ENCODE results near the gene XCR1. TPM values are rescaled to one million over a fixed set of nuclear protein-coding genes. Genes with fewer than 3 reads are reported as not detected.
A peak's percentile ranks its signal among the peaks of the same experiment; 100 is the strongest.

XCR1 gene, protein sequence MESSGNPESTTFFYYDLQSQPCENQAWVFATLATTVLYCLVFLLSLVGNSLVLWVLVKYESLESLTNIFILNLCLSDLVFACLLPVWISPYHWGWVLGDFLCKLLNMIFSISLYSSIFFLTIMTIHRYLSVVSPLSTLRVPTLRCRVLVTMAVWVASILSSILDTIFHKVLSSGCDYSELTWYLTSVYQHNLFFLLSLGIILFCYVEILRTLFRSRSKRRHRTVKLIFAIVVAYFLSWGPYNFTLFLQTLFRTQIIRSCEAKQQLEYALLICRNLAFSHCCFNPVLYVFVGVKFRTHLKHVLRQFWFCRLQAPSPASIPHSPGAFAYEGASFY
- under 1 TPM; 0.13 to 0.29 (median 0.20) TPM for total RNA-seq
- long read RNA-seq, donor 1, result 0 reads
- long read RNA-seq, donor 2, result 0 reads

DNA sequence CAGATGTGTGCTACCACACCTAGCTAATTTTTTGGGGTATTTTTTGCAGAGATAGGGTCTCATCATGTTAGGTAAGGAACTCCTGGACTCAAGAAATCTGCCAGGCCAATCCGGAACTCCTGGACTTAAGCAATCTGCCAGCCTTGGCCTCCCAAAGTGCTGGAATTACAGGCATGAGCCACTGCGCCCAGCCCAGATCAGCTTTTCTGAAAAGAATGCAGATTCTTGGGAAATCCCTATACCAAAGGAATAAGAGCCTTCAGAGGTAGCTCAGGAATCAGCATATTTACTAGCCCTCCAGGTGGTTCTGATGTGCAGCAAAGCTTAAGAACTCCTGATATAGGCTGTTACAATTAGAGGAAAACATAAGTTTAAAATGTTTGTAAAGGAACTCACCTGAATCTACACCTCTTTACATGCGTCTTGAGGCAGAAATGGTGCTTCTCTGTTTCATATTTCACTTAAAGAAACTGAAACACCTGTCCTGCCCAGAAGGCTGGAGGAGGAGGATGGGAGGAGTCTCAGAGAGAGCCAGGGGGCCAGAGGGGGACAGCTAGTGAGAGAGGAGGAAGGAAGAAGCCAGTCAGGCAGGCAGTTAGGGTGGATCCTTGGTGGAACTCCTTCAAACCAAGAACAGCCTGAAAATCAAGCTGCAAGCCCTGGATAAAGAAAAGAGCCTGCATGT lies at the start of gene XCR1:
Gene XCR1 (minus strand): TSS at position 463 of the 685 bp plus-strand sequence. CDS start 5,536 bp downstream, outside the sequence.
- DNase-seq (no peak), ATAC-seq (no peak)
- intact Hi-C loops (cut with DNase I, micrococcal nuclease), result no loop called here
- TF ChIP-seq, protein P1, sequence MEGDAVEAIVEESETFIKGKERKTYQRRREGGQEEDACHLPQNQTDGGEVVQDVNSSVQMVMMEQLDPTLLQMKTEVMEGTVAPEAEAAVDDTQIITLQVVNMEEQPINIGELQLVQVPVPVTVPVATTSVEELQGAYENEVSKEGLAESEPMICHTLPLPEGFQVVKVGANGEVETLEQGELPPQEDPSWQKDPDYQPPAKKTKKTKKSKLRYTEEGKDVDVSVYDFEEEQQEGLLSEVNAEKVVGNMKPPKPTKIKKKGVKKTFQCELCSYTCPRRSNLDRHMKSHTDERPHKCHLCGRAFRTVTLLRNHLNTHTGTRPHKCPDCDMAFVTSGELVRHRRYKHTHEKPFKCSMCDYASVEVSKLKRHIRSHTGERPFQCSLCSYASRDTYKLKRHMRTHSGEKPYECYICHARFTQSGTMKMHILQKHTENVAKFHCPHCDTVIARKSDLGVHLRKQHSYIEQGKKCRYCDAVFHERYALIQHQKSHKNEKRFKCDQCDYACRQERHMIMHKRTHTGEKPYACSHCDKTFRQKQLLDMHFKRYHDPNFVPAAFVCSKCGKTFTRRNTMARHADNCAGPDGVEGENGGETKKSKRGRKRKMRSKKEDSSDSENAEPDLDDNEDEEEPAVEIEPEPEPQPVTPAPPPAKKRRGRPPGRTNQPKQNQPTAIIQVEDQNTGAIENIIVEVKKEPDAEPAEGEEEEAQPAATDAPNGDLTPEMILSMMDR (IDR thresholded peaks at IDR 0.05), result no peak
- H3K36me3 ChIP-seq (ENCODE audit: low read depth), result no peaks in the 10 kb centered on the region
- H3K4me3 ChIP-seq, result no peak within 1 kb of the TSS
- H3K9me3 ChIP-seq, result peaks cover 9% of the 10 kb centered on the region
- no peaks in the 10 kb centered on the region for H3K4me1 ChIP-seq (ENCODE audit: low read depth)

DNA sequence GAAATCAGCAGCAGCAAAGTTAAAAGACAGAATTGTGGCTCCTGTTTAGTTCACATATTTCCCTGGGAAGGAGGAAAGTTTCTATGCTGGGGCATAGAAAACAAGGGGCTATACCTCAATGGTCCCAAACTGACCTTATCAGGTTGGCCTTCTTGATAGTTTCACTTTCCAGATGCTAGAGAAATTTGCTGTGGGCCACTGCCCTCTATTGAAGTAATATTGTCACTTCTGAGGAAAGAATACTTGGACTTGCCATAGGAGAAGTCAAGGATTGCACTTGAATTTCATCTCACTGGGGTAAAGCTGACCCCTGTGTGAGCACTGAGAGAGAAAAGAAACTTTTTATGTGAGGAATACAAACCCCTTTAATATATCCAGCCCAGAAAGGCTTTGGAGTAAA lies 49.3 kb upstream of the XCR1 start:
- Histone ChIP-seq H3K4me3 (no peak overlapping the region), H3K9me3 (no peaks in the 10 kb centered on the region), H3K36me3 (ENCODE audit: low read depth) (no peaks in the 10 kb centered on the region), H3K4me1 (ENCODE audit: low read depth) (no peaks in the 10 kb centered on the region)
- TF ChIP-seq, protein P1 (IDR thresholded peaks at IDR 0.05), result no peak
- intact Hi-C loops (cut with DNase I, micrococcal nuclease), result loop anchor here (5.0 kb wide), 2 partner anchors 134 to 314 kb away; partner anchors contain the start of gene CXCR6 (in 1 of the 2)
- no peak for ATAC-seq
- no peak for DNase-seq

DNA sequence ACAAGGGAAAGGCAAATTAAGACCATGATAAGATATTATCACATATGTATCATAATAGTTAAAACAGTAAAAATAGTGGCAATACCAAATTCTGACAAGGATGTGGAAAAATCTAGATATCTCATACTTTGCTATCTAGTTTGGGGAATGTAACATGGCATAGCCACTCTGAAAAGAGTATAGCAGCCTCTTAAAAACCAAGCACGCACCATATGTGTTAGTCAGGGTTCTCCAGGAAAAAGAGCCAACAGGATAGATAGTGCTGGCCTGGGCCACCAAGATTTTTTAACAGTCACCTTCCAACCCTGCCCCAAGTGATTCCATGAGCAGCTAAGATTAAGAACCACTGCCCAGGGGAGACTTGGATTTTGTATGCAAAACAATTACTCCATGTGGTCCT lies 48.5 kb upstream of the XCR1 start:
- ATAC-seq, result no peak
- DNase-seq, result no peak
- Histone ChIP-seq H3K4me1 (ENCODE audit: low read depth) (no peaks in the 10 kb centered on the region), H3K36me3 (ENCODE audit: low read depth) (no peaks in the 10 kb centered on the region), H3K9me3 (no peaks in the 10 kb centered on the region), H3K4me3 (no peak overlapping the region)
- intact Hi-C loops (cut with DNase I, micrococcal nuclease), result loop anchor here (5.0 kb wide), 2 partner anchors 134 to 314 kb away; partner anchors contain the start of gene CXCR6 (in 1 of the 2)
- TF ChIP-seq, protein P1 (IDR thresholded peaks at IDR 0.05), result no peak

DNA sequence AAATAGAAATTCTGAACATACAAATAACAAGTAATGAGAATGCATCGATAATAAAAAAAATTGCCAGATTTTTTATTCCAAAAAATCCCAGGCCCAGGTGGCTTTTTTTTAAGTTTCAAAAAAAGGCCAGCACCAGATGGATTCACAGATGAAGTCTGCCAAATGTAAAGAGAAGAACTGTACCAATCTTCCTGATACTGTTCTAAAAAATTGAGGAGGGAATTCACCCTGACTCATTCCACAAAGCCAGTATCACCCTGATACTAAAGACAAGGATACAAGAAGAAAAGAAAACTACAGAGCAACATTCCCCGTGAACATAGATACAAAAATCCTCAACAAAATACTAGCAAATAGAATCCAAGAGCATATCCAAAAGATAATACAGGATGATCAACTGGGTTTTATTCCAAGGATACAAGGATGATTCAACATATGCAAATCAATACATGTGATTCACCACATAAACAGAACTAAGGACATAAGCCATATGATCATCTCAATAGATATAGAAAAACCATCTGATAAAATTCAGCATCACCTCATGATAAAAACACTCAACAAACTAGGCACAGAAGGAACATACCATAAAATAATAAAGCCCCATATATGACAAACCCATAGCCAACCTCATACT lies 44.1 kb upstream of the XCR1 start:
- H3K36me3 ChIP-seq (ENCODE audit: low read depth), result no peaks in the 10 kb centered on the region
- H3K4me3 ChIP-seq, result no peak overlapping the region
- ATAC-seq (no peak), DNase-seq (no peak)
- intact Hi-C loops (cut with DNase I, micrococcal nuclease), result no loop called here
- H3K9me3 ChIP-seq, result no peaks in the 10 kb centered on the region
- TF ChIP-seq, protein P1 (IDR thresholded peaks at IDR 0.05), result no peak
- no peaks in the 10 kb centered on the region for H3K4me1 ChIP-seq (ENCODE audit: low read depth)

DNA sequence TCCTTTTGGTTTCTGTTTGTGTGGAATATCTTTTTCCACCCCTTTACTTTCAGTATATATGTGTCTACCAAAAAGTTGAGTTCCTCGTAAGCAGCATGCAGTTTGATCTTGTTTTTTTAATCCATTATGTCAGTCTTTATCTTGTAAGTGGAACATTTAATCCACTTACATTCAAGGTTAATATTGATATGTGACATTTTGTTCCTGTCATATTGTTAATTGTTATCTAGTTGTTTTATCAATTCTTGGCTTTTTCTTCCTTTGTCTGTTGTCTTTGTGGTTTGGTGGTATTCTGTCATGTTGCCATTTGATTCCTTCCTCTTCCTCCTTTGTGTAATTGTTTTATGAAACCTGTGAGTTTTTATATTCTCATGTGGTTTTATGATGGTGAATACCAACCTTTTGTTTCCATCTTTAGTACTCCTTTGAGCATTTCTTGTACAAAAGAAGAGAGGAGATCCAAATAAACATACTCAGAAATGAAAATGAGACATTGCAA lies 43.4 kb upstream of the XCR1 start:
- TF ChIP-seq, protein P1 (IDR thresholded peaks at IDR 0.05), result no peak
- intact Hi-C loops (cut with DNase I, micrococcal nuclease), result no loop called here
- Histone ChIP-seq H3K4me1 (ENCODE audit: low read depth) (no peaks in the 10 kb centered on the region), H3K4me3 (no peak overlapping the region), H3K36me3 (ENCODE audit: low read depth) (no peaks in the 10 kb centered on the region), H3K9me3 (no peaks in the 10 kb centered on the region)
- DNase-seq, result no peak
- ATAC-seq, result peak; percentile 25
